Heart left ventricle (tissue), 16 donors: ENCODE data around the gene RNF14. TPM values are rescaled to one million over a fixed set of nuclear protein-coding genes. Genes with fewer than 3 reads are reported as not detected.
"Not testable (repeated sequence)": the region's sequence is repeated elsewhere in the genome, so short reads cannot be mapped to it uniquely, and the experiment has no call there.

Experiments used
- ATAC-seq, 4 donors: fragments of 200-7000 bp; cut with Tn5 transposase; one replicate each; pipeline ENCODE4 v1.9.1; 2020 to 2022; ENCODE audit warnings: moderate library complexity in 4 of 4, mild to moderate bottlenecking in 3 of 4, moderate number of reproducible peaks in 1 of 4
- DNase-seq, 5 donors: peaks; one replicate each; pipeline ENCODE4 v3.0.0-alpha.2; 2020
- H3K27ac ChIP-seq, 12 donors: fragments of 200-600 bp; sonication (generic) in 4 of 12; one replicate each; pipeline versions ENCODE4 v1.5.0 to v1.8.0; 2016 to 2022; ENCODE audit warnings: mild to moderate bottlenecking in 2 of 12
- H3K27me3 ChIP-seq, 9 donors: fragments of 200-600 bp; sonication (generic) in 2 of 9; one replicate each; pipeline versions ENCODE4 v1.5.1 to v1.8.0; 2016 to 2022; ENCODE audit warnings: mild to moderate bottlenecking in 3 of 9
- H3K36me3 ChIP-seq, 9 donors: fragments of 200-600 bp; sonication (generic) in 2 of 9; one replicate each; pipeline versions ENCODE4 v1.5.0 to v1.8.0; 2018 to 2022; ENCODE audit warnings: mild to moderate bottlenecking in 2 of 9
- H3K4me1 ChIP-seq, 12 donors: fragments of 200-600 bp; sonication (generic) in 4 of 12; one replicate each; pipeline versions ENCODE4 v1.5.0 to v1.8.0; 2016 to 2022; ENCODE audit warnings: mild to moderate bottlenecking in 3 of 12
- H3K4me3 ChIP-seq, 12 donors: fragments of 200-600 bp; sonication (generic) in 4 of 12; one replicate each; pipeline versions ENCODE4 v1.5.0 to v1.8.0; 2017 to 2022; ENCODE audit warnings: mild to moderate bottlenecking in 9 of 12, moderate library complexity in 4 of 12
- H3K9me3 ChIP-seq, 12 donors: fragments of 200-600 bp; sonication (generic) in 4 of 12; one replicate each; pipeline versions ENCODE4 v1.5.0 to v1.8.0; 2016 to 2022; ENCODE audit warnings: mild to moderate bottlenecking in 1 of 12
- POLR2A ChIP-seq, 2 donors: fragments of 450-650 bp; IDR thresholded peaks; one replicate each; pipeline ENCODE4 v1.6.1; 2017; ENCODE audit warnings: antibody characterized with exemption in 2 of 2, mild to moderate bottlenecking in 2 of 2, moderate library complexity in 2 of 2
- WGBS, 4 donors: extraction: QIAGEN DNeasy Blood & Tissue Kit in 2 of 4; methylation state at CpG; one replicate each; pipeline versions ENCODE4 v1.1.5 to v1.1.7; 2013 to 2018; 5-methylcytosine and 5-hydroxymethylcytosine counted together
- intact Hi-C, 10 donors: fragments of 100-400 bp; cut with DNase I; formaldehyde crosslinking; loops; one replicate each; pipeline versions ENCODE4 v1.11.1 to v1.14.2; 2022
- polyA plus RNA-seq, 2 donors: library from polyadenylated mRNA; stranded (reverse); fragments of 200-250 nt; gene quantifications; one replicate each; pipeline ENCODE4 v1.2.3, GENCODE V29; 2013
- total RNA-seq, 9 donors: library from RNA; depleted of rRNA in 2 of 9; stranded (reverse); fragments of >200 nt in 2 of 9; fragmentation: NEBNext Ultra II Directional in 3 of 9; extraction: Animal tissue kit (Norgen Biotek cat#: 25700) in 3 of 9; gene quantifications; one replicate each; pipeline versions ENCODE4 v1.1.0 to v1.2.4, GENCODE V29; 2016 to 2023
- TF ChIP-seq, protein P1 (sequence below), 12 donors: fragments of 200-600 bp; sonication (generic) in 4 of 12; IDR thresholded peaks; one replicate each; pipeline versions ENCODE4 v1.5.0 to v1.8.0; 2018 to 2022; ENCODE audit warnings: antibody characterized with exemption in 12 of 12, mild to moderate bottlenecking in 5 of 12
- donor health status: ischemic (EF 13 %, LVEDD 7.1; RV severe dilation, severe dysfunction).
- donor health status: healthy with polysubstance abuse.
- donor health status: DM: no; HTN: yes; CAD: no.
- donor health status: DM: no; HTN: no; CAD: no.
- donor health status: ischemic (EF 25% LVEDD 6.9; RV normal size, moderate dysfunction).
- donor health status: ischemic (EF 25% LVEDD 5.7; RV mildly dilated, moderate dysfunction).
- donor health status: healthy.
- donor health status: DM: yes; HTN: yes; CAD: no.
- donor health status: ischemic (EF 35%, LVEDD 5.7; RV mildly dilated, moderate dysfunction).
- donor health status: nonischemic (EF 11% LVEDD 7.7; RV severe dilation, severe dysfunction).
- donor health status: DM: yes; HTN: yes; CAD: no.
- donor health status: PGD.
- donor health status: ischemic (EF 29% LVEDD 5.4; RV normal size, mild dysfunction).
- donor health status: nonischemic (EF 23%, LVEDD 6.1; RV moderate dilation, normal function).

RNF14 gene
- total and polyA plus RNA-seq, 11 donors, result 21.3 to 131 (median 103) TPM

DNA sequence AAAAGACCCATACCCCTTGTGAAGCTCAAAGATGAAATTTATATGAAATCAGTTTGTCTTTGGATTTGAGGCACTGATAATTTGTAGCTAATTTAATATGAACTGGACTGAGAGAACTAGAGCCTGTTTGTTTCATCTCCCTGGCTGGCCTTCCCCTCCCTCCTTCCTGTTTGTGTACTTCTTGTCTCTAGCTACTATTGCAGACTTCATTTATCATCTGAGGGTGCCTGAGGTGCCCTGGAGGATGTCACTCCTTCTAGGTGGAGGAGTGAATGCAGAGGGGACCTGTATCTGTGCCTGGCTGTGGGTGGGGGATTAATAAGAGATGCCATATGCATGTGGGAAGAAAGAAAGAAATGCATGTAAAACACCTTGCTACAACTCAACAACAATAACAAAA lies 66.1 kb downstream of the RNF14 start:
- no peaks in the 10 kb centered on the region for H3K36me3 ChIP-seq
- intact Hi-C loops, result no loop called here

DNA sequence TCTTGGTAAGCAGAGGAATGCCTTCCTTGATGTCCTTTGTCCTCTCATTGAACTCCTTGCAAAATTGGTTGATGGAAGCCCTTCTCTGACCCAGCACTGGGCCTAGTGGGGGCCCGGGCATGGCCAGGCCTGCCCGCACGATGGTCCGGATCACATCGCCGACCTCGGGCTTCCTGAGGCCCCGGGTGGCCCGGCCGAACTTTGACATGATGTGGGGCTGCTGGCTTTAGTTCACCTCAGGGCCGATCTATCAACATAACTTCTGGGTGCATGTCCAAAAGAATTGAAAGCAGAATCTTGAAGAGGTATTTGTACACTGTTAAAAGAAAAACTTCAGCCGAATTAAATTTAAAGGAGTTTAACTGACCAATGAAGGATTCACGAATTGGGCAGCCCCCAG lies 68.0 kb downstream of the RNF14 start:
- DNase-seq, result no peak
- Histone ChIP-seq H3K36me3 (no peaks in the 10 kb centered on the region), H3K27me3 (no peaks in the 10 kb centered on the region)

More for the DNA sequence above, 66.1 kb downstream of the RNF14 start:
- DNase-seq (no peak), ATAC-seq (no peak)
- Histone ChIP-seq H3K4me1 (peaks cover 0 to 6% (median 0%) of the 10 kb centered on the region in 12 donors), H3K27ac (no peak overlapping the region), H3K9me3 (no peaks in the 10 kb centered on the region), H3K4me3 (no peak overlapping the region), H3K27me3 (no peaks in the 10 kb centered on the region)
- TF ChIP-seq, protein P1, sequence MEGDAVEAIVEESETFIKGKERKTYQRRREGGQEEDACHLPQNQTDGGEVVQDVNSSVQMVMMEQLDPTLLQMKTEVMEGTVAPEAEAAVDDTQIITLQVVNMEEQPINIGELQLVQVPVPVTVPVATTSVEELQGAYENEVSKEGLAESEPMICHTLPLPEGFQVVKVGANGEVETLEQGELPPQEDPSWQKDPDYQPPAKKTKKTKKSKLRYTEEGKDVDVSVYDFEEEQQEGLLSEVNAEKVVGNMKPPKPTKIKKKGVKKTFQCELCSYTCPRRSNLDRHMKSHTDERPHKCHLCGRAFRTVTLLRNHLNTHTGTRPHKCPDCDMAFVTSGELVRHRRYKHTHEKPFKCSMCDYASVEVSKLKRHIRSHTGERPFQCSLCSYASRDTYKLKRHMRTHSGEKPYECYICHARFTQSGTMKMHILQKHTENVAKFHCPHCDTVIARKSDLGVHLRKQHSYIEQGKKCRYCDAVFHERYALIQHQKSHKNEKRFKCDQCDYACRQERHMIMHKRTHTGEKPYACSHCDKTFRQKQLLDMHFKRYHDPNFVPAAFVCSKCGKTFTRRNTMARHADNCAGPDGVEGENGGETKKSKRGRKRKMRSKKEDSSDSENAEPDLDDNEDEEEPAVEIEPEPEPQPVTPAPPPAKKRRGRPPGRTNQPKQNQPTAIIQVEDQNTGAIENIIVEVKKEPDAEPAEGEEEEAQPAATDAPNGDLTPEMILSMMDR (IDR thresholded peaks at IDR 0.05), result no peak
- no peak for TF ChIP-seq POLR2A (IDR thresholded peaks at IDR 0.05)

DNA sequence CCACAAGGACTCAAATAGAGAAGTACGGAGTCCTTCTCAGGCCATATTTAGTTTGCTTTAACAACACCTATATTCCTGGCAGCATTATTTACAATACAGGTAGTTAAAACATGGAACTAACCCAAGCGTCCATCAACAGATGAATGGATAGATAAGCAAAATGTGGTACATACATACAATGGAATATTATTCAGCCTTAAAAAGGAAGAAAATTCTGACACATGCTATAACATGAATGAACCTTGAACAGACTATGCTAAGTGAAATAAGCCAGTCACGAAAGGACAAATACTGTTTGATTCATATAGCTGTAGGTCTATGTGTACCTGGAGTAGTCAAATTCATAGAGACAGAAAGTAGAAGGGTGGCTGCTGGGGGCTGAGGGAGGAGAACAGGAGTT lies 68.7 kb downstream of the RNF14 start:
- H3K36me3 ChIP-seq, ATAC-seq, H3K9me3 ChIP-seq, DNase-seq, intact Hi-C loops, H3K4me1 ChIP-seq, H3K27ac ChIP-seq, H3K27me3 ChIP-seq, H3K4me3 ChIP-seq: not testable (repeated sequence)
- 92 to 95% (median 93%) methylated on average over 3 of the region's 3 CpGs for WGBS, 4 donors

More for the DNA sequence above, 68.0 kb downstream of the RNF14 start:
- Histone ChIP-seq H3K4me1 (peaks cover 0 to 6% (median 0%) of the 10 kb centered on the region in 12 donors), H3K27ac (no peak overlapping the region), H3K9me3 (no peaks in the 10 kb centered on the region), H3K4me3 (no peak overlapping the region)
- intact Hi-C loops, result no loop called here
- TF ChIP-seq, protein P1 (IDR thresholded peaks at IDR 0.05), result no peak
- TF ChIP-seq POLR2A (IDR thresholded peaks at IDR 0.05), result no peak
- no peak for ATAC-seq
- WGBS, 4 donors, result 93 to 95% (median 94%) methylated on average over 11 to 13 of the region's 13 CpGs

GRCh38 chr5:142038735-142039134 lies 69.8 kb downstream of the RNF14 start:
- no peaks in the 10 kb centered on the region for H3K27me3 ChIP-seq
- H3K4me1 ChIP-seq, result peaks cover 0 to 6% (median 0%) of the 10 kb centered on the region in 12 donors
- intact Hi-C loops, result no loop called here
- no peaks in the 10 kb centered on the region for H3K9me3 ChIP-seq
- no peak for TF ChIP-seq POLR2A (IDR thresholded peaks at IDR 0.05)
- TF ChIP-seq, protein P1 (IDR thresholded peaks at IDR 0.05), result no peak
- H3K4me3 ChIP-seq, result no peak overlapping the region
- DNase-seq, result no peak
- ATAC-seq, result no peak
- no peak overlapping the region for H3K27ac ChIP-seq
- H3K36me3 ChIP-seq, result no peaks in the 10 kb centered on the region
- WGBS, 4 donors, result 95 to 99% (median 97%) methylated on average over 2 of the region's 2 CpGs

Other genes starting within 250 kb of the RNF14 start
- 100 to 1,000 TPM in 1 of 9 donors, 10 to 100 TPM in 8; 10.2 to 106 (median 19.2) TPM for gene PCDH1, start 90.7 kb upstream of the RNF14 start, total RNA-seq
- 10 to 100 TPM; 13.5 to 25.8 TPM for gene PCDH1, start 90.7 kb upstream of the RNF14 start, polyA plus RNA-seq
- gene DELE1, start 45.2 kb upstream of the RNF14 start, total RNA-seq, result 100 to 1,000 TPM in 4 of 9 donors, 10 to 100 TPM in 5; 63.1 to 174 (median 96.0) TPM
- 10 to 100 TPM; 56.8 to 59.1 TPM for gene DELE1, start 45.2 kb upstream of the RNF14 start, polyA plus RNA-seq
- gene PCDH12, start 10.9 kb upstream of the RNF14 start, total RNA-seq, result 10 to 100 TPM in 6 of 9 donors, 1 to 10 TPM in 3; 5.0 to 23.9 (median 11.2) TPM
- gene PCDH12, start 10.9 kb upstream of the RNF14 start, polyA plus RNA-seq, result 1 to 10 TPM; 2.9 to 5.7 TPM
- gene GNPDA1, start 43.9 kb downstream of the RNF14 start, total RNA-seq, result 10 to 100 TPM; 14.1 to 43.0 (median 26.1) TPM
- 10 to 100 TPM; 13.6 to 16.1 TPM for gene GNPDA1, start 43.9 kb downstream of the RNF14 start, polyA plus RNA-seq
- 10 to 100 TPM; 51.4 to 69.3 (median 62.1) TPM for gene NDFIP1, start 139.7 kb downstream of the RNF14 start, total RNA-seq
- 10 to 100 TPM; 26.6 to 49.8 TPM for gene NDFIP1, start 139.7 kb downstream of the RNF14 start, polyA plus RNA-seq